SK-N-MC (cell line): ENCODE measurements around the gene LLGL2.

Source experiments
- DNase-seq: peaks from one replicate; pipeline ENCODE4 v3.0.0-alpha.2; 2011; ENCODE audit warnings: low read depth, low spot score
- H3K27ac ChIP-seq: fragments of 200-600 bp; sonication (generic); 2 replicates; pipeline ENCODE4 v1.5.1; 2016; ENCODE audit warnings: mixed run types
- H3K36me3 ChIP-seq: fragments of 200-600 bp; sonication (generic); 2 replicates; pipeline ENCODE4 v1.6.1; 2017; ENCODE audit warnings: antibody characterized with exemption, low read length, mixed read lengths; ENCODE audit not compliant: insufficient read depth
- H3K4me3 ChIP-seq: fragments of 200-600 bp; sonication (generic); 2 replicates; pipeline ENCODE4 v1.5.1; 2016
- H3K9ac ChIP-seq: fragments of 200-600 bp; sonication (generic); 2 replicates; pipeline ENCODE4 v1.8.0; 2017; ENCODE audit warnings: mixed run types, mixed read lengths; ENCODE audit not compliant: insufficient read length
- H3K9me3 ChIP-seq: fragments of 200-600 bp; sonication (generic); 2 replicates; pipeline ENCODE4 v1.6.1; 2017; ENCODE audit warnings: low read depth, mild to moderate bottlenecking, antibody characterized with exemption, low read length, moderate library complexity, mixed read lengths
- EZH2 ChIP-seq: fragments of 200-600 bp; sonication (generic); IDR thresholded peaks from one replicate; pipeline ENCODE4 v1.6.1; 2017; ENCODE audit warnings: antibody characterized with exemption
- FOXP2 ChIP-seq: optimal IDR thresholded peaks from 2 replicates; pipeline ENCODE3; 2011; ENCODE audit warnings: mild to moderate bottlenecking, moderate library complexity; ENCODE audit not compliant: insufficient read depth; ENCODE audit errors: extremely low read length, control extremely low read depth
- POLR2AphosphoS5 ChIP-seq: IDR thresholded peaks from 2 replicates; pipeline ENCODE4 v1.6.1; 2012; ENCODE audit warnings: mild to moderate bottlenecking, low read depth, low read length, borderline replicate concordance

The LLGL2 gene

GRCh38 chr17:75503976-75504346 lies 21.5 kb upstream of the LLGL2 start:
- H3K27ac ChIP-seq = no peak overlapping the region
- no peaks in the 10 kb centered on the region for H3K9me3 ChIP-seq
- TF ChIP-seq POLR2AphosphoS5 (no peak), EZH2 (no peak), FOXP2 (no peak)
- DNase-seq = no peak
- H3K4me3 ChIP-seq = no peak overlapping the region
- peaks cover 3% of the 10 kb centered on the region; the same call in 1 of the 2 replicates for H3K36me3 ChIP-seq
- H3K9ac ChIP-seq = no peak overlapping the region

GRCh38 chr17:75504347-75505151 lies 20.9 kb upstream of the LLGL2 start:
- no peak overlapping the region for H3K27ac ChIP-seq
- TF ChIP-seq FOXP2 = no peak
- TF ChIP-seq POLR2AphosphoS5 = no peak
- no peak for TF ChIP-seq EZH2
- DNase-seq = no peak
- H3K9ac ChIP-seq = no peak overlapping the region
- H3K4me3 ChIP-seq = no peak overlapping the region
- no peaks in the 10 kb centered on the region for H3K9me3 ChIP-seq
- H3K36me3 ChIP-seq = peaks cover 1% of the 10 kb centered on the region; the same call in 1 of the 2 replicates

DNA sequence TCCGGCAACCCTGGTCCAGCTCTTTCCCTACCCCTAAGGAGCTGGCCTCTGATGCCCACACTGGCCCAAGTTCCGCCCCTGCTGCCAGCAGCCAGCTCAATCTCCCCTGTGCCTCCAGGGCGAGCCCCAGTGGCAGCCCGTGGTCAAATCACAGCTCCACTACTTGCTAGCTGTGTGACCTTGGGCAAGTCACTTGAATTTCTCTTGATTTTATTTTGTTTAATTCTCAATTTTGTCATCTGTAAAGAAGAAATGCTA lies 20.4 kb upstream of the LLGL2 start:
- TF ChIP-seq FOXP2 (no peak), POLR2AphosphoS5 (no peak), EZH2 (no peak)
- Histone ChIP-seq H3K27ac (no peak overlapping the region), H3K4me3 (no peak overlapping the region), H3K9me3 (no peaks in the 10 kb centered on the region), H3K36me3 (no peaks in the 10 kb centered on the region), H3K9ac (no peak overlapping the region)
- no peak for DNase-seq

- H3K36me3 ChIP-seq = no peaks in the 10 kb centered on the region
- no peak overlapping the region for H3K4me3 ChIP-seq
- DNase-seq = no peak
- no peak for TF ChIP-seq EZH2
- no peak for TF ChIP-seq POLR2AphosphoS5
- no peak for TF ChIP-seq FOXP2
- no peak overlapping the region for H3K27ac ChIP-seq
- H3K9me3 ChIP-seq = no peaks in the 10 kb centered on the region
- H3K9ac ChIP-seq = no peak overlapping the region
These were observed 19.9 kb upstream of the LLGL2 start for GRCh38 chr17:75505640-75506039.

DNA sequence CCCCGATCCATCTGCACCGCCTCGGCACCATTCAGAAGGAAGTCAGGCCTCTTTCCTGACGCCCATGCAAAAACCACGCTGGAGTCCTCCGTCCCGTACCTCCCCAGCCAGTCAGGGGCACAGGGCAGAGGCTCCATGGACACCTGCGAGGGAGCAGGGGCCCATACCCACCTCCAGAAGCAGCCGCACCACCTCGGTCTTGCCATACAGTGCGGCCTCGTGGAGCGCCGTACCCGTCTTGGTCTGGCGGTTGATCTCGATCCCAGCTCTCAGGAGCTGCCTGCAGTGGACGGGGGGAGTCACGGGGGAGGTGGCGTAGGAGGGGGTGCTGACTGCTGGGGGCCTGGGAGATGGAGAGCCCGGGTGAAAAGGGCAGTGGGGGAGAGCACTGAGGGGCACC lies 19.4 kb upstream of the LLGL2 start:
- no peak overlapping the region for H3K9ac ChIP-seq
- no peaks in the 10 kb centered on the region for H3K36me3 ChIP-seq
- H3K9me3 ChIP-seq = no peaks in the 10 kb centered on the region
- TF ChIP-seq POLR2AphosphoS5 (no peak), FOXP2 (no peak), EZH2 (no peak)
- no peak overlapping the region for H3K27ac ChIP-seq
- no peak for DNase-seq
- H3K4me3 ChIP-seq = no peak overlapping the region

DNA sequence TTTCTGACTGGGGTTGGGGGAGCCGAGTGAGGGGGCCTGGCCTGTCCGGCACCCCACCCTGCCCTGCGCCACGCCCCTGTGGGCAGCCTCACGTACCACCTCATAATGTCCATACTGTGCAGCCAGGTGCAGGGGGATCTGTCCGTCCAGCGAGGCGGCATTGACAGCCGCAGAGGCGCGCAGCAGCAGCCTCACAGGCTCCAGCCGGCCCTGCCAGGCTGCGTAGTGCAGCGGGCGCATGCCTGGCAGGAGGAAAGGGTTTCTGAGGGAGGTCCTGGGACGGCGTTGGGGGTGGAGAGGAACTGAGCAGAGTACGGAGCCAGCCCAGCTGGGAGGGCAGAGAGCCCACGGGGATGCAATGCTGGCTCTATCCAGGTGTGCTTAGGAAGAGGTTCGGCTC lies 18.6 kb upstream of the LLGL2 start:
- no peak for TF ChIP-seq EZH2
- TF ChIP-seq FOXP2 = no peak
- TF ChIP-seq POLR2AphosphoS5 = no peak
- no peak overlapping the region for H3K27ac ChIP-seq
- no peak overlapping the region for H3K9ac ChIP-seq
- no peaks in the 10 kb centered on the region for H3K9me3 ChIP-seq
- no peak for DNase-seq
- no peaks in the 10 kb centered on the region for H3K36me3 ChIP-seq
- H3K4me3 ChIP-seq = no peak overlapping the region

DNA sequence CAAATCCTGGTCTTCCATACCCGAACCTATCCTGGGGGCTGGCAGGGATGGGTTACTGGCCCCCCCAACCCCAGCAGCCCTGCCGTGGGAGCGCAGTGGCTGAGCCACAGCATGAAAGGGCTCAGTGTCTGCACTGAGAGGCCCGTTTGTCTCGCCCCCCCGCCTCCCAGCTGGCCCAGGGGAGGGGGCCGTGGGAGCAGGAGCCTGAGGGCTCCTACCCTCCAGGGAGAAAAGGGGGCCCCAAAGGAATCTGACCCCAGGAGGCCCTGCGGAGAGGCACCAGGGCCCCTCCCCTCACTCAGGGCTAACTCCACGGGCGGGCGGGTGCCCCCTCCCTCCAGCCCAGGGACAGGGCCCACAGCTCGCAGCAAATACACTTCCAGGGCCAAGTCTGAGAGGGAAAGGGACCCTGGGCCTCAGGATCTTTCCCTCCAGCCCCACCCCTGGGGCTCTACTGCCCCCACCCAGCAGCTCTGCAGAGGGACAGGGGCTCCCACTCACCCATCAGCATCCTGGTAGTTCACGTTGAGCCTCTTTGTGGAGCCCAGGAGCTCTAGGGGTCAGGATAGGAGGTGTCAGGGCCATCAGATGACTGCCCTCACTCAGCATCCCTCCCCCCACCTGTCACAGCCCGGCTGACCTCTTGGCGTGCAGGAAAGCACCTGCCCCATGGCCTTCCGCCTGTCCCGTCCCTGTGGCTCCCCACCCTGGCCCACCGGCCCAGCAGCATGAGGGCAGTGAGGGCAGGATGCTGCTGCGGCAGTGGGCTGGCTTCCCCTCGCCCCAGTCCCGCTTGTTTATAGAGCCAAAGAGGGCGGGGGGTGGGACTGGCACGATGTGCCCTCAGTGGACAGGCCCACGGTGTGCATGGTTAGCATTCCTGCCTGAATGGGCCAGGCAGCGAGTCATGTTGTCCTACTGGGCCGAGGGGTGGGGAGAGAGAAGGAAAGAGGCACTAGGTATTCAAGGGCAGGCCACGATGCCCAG lies 17.5 kb upstream of the LLGL2 start:
- H3K9me3 ChIP-seq = no peaks in the 10 kb centered on the region
- H3K4me3 ChIP-seq = no peak overlapping the region
- H3K36me3 ChIP-seq = no peaks in the 10 kb centered on the region
- no peak overlapping the region for H3K9ac ChIP-seq
- TF ChIP-seq EZH2 (no peak), POLR2AphosphoS5 (no peak), FOXP2 (no peak)
- H3K27ac ChIP-seq = no peak overlapping the region
- DNase-seq = no peak

DNA sequence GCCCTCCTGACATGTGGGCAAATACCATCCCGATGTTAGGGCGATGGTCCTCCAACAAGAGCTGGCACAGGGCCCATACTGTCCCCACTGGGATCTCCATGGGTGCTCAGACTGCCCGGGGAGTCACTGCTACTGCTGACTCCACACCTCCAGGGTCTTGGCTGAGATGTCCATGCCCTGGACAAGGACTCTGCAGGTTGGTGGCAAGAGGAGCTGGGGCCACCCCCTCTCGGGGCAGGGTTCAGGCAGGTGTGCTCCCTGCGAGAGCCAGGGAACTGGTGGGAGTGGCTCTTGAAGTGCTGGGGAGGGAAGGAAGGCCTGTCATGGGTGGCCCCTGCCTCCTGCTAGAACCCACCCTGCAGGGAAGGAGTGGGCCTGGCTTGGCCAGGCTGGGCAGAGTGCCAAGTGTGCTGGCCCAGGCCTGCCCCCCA lies 16.6 kb upstream of the LLGL2 start:
- DNase-seq = no peak
- H3K27ac ChIP-seq = no peak overlapping the region
- no peaks in the 10 kb centered on the region for H3K36me3 ChIP-seq
- no peaks in the 10 kb centered on the region for H3K9me3 ChIP-seq
- H3K4me3 ChIP-seq = no peak overlapping the region
- no peak overlapping the region for H3K9ac ChIP-seq
- TF ChIP-seq EZH2 = no peak
- no peak for TF ChIP-seq FOXP2
- TF ChIP-seq POLR2AphosphoS5 = no peak
